Vagina (tissue), 2 donors: ENCODE results near the gene RGS10.

Experiments
- CTCF ChIP-seq, 3 experiments: fragments of 450-650 bp in 2 of 3; fragments of 200-600 bp in 1 of 3; sonication (generic) in 1 of 3; IDR thresholded peaks; one replicate each; pipeline ENCODE4 v1.5.1; 2017 to 2019; ENCODE audit warnings: antibody characterized with exemption in 3 of 3, mild to moderate bottlenecking in 2 of 3, moderate library complexity in 2 of 3
- POLR2A ChIP-seq, 2 donors: fragments of 450-650 bp; IDR thresholded peaks; one replicate each; pipeline ENCODE4 v1.6.1; 2017; ENCODE audit warnings: antibody characterized with exemption in 2 of 2, mild to moderate bottlenecking in 2 of 2, moderate library complexity in 2 of 2
- POLR2AphosphoS5 ChIP-seq, 2 donors: sonication (generic); formaldehyde crosslinking; IDR thresholded peaks; one replicate each; pipeline ENCODE4 v1.9.0; 2017; ENCODE audit warnings: antibody characterized with exemption in 2 of 2, mild to moderate bottlenecking in 2 of 2, low read depth in 1 of 2; ENCODE audit not compliant: insufficient read depth in 1 of 2

- TF ChIP-seq POLR2AphosphoS5 (IDR thresholded peaks at IDR 0.05; ENCODE audit: insufficient read depth in 1 of 2, low read depth in 1 of 2) (no peak), CTCF (IDR thresholded peaks at IDR 0.05) (no peak), POLR2A (IDR thresholded peaks at IDR 0.05) (no peak)
These were observed 30.5 kb downstream of the RGS10 start for GRCh38 chr10:119511828-119512515.
